ENCODE results near the gene SOCS3. TPM values are rescaled to one million over a fixed set of nuclear protein-coding genes. Genes with fewer than 3 reads are reported as not detected.

Gene SOCS3
- total and polyA plus RNA-seq, 4 donors = 5.6 to 70.3 (median 11.8) TPM

DNA sequence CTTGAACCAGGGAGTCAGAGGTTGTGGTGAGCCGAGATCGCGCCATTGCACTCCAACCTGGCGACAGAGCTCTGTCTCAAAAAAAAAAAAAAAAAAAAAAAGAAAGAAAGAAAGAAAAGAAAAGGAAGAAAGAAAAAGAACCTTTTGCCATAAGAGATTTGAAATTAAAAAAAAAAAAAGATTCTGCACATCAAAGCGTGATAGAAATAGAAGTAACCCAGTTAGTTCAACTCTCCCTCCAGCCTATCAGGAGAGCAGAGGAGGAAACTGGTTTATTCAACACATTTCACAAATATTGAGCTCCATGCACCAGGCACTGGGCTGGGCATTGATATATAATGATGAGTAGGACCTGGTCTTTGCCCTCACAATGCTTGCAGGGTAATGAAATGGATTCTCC is 2.4 kb upstream of the SOCS3 start:
- Histone ChIP-seq H3K4me1 (ENCODE audit: control insufficient read depth, insufficient read depth, low read length) (peaks cover 53% of the 10 kb centered on the region), H3K27ac (ENCODE audit: low read depth, low read length) (no peak overlapping the region), H3K4me3 (ENCODE audit: low read depth, low read length) (no peak overlapping the region), H3K36me3 (ENCODE audit: control insufficient read depth, insufficient read depth, low read length) (peaks cover 13% of the 10 kb centered on the region), H3K27me3 (ENCODE audit: control insufficient read depth, insufficient read depth, low read length) (peaks cover 41% of the 10 kb centered on the region), H3K9me3 (ENCODE audit: control insufficient read depth, insufficient read depth, low read length) (no peaks in the 10 kb centered on the region)
- no CpG with 5 or more reads among the region's 5 CpGs for WGBS (ENCODE audit: insufficient coverage)
- no peak for DNase-seq (ENCODE audit: low read depth in 4 of 6, low spot score in 6 of 6)

DNA sequence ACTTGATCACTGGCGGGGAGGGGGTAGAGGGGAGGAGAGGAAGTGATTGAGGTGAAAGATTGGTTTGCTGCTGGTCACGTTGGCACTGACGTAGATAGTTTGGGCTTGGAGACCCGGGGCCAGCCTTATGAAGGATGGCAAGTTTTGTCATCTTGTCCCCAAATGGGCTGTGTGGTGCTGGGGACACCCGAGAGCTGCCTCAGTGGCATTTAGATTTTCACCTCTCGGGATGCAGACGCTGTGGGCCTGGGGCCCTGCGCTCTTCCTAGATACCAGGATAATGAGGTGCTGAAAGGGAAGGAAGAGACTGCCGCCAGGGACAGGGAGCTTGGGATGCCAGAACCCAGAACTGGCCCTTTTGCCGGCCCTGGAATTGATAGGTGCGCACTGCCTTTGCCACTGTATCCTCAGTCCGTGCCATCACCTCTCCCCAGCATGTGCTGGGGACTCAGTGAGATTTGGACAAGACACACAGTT is 1.4 kb upstream of the SOCS3 start:
- no peak for DNase-seq (ENCODE audit: low read depth in 4 of 6, low spot score in 6 of 6)
- Histone ChIP-seq H3K4me1 (ENCODE audit: control insufficient read depth, insufficient read depth, low read length) (peaks cover 54% of the 10 kb centered on the region), H3K4me3 (ENCODE audit: low read depth, low read length) (no peak overlapping the region), H3K27ac (ENCODE audit: low read depth, low read length) (no peak overlapping the region), H3K9me3 (ENCODE audit: control insufficient read depth, insufficient read depth, low read length) (no peaks in the 10 kb centered on the region), H3K36me3 (ENCODE audit: control insufficient read depth, insufficient read depth, low read length) (peaks cover 16% of the 10 kb centered on the region), H3K27me3 (ENCODE audit: control insufficient read depth, insufficient read depth, low read length) (peaks cover 39% of the 10 kb centered on the region)
- 59% methylated on average over 12 of the region's 12 CpGs for WGBS (ENCODE audit: insufficient coverage)

DNA sequence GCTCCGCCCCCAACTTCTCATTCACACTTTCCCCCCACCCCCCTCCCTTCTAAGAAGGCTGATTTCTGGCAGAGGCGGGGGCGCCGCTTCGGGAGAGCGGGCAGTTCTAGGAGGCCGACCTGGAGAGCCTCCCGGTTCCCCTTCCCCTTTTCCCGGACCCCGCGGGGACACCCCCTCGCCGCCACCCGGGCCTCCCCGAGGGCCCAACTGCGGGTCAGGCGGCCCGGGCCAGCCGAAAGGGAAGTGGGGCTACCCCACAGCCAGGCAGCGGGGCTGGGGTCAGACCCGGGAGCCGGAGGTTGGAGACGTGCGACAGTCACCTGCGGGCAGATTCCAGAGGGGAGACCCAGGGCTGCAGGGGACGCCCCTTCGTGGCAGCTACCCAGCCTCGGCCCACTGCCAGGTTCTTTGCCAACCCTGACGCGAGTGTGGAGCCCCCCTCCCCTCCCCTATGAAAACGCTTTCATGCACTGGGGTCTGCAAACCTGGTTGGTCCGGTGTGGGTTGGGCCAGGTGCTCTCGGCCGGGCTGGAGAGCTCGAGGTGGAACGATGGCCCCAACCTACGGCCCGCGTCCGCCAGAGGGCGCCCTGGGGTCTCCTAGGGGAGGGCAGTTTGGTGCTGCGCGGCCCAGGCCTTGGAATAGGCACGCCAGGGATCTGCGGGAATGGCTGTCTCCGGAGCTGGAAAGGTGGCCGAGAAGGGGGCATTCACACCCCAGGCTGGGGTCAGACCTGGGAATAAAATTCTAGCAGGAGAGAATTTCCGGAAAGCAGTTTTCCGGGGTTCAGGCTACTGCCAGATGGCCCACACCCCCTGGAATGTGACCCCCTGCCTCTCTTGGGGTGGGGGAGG is 721 bp upstream of the SOCS3 start:
- H3K27me3 ChIP-seq (ENCODE audit: control insufficient read depth, insufficient read depth, low read length) = peaks cover 39% of the 10 kb centered on the region
- peaks cover 16% of the 10 kb centered on the region for H3K36me3 ChIP-seq (ENCODE audit: control insufficient read depth, insufficient read depth, low read length)
- peak overlapping the region; percentile 61 for H3K27ac ChIP-seq (ENCODE audit: low read depth, low read length)
- DNase-seq (ENCODE audit: low read depth in 4 of 6, low spot score in 6 of 6) = peak in 2 of 6 donors; percentile 73 to 84
- 1% methylated on average over 47 of the region's 49 CpGs for WGBS (ENCODE audit: insufficient coverage)
- H3K4me3 ChIP-seq (ENCODE audit: low read depth, low read length) = peak overlapping the region; percentile 38
- H3K9me3 ChIP-seq (ENCODE audit: control insufficient read depth, insufficient read depth, low read length) = no peaks in the 10 kb centered on the region
- peaks cover 52% of the 10 kb centered on the region for H3K4me1 ChIP-seq (ENCODE audit: control insufficient read depth, insufficient read depth, low read length)

DNA sequence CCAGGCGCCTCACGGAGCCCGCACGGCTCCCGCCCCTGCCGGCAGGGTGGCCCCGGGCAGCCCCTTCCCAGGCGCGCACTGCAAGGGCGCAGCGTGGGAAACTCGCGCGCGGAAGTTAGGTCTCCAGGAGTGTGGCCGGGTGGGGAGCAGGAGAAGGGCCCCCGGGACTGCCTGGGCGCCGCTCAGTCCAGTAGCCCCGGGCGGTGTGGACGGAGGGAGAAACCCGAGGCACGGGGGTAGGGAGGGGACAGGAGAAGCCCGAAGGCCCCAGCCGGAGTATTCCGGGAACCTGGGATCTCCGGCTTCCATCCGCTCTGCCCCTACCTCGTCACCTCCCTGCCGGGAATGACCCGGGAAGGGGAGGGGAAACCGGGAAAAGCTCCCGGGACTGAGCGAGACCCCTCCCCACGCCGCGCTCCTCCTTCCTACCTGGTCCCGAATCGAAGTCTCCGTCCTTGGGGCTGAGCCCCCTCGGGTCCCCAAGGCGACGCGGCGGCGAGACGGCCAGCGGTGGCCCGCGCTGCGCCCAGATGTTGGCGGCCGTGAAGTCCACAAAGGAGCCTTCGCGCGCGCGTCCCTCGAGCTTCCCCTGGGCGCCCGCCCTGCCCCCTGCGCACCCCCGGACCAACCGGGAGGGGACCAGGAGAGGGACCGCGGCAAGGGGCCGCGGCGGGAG is 418 bp downstream of the SOCS3 start:
- under 1% methylated on average over 65 of the region's 70 CpGs for WGBS (ENCODE audit: insufficient coverage)
- H3K27ac ChIP-seq (ENCODE audit: low read depth, low read length) = peak overlapping the region; percentile 61

DNA sequence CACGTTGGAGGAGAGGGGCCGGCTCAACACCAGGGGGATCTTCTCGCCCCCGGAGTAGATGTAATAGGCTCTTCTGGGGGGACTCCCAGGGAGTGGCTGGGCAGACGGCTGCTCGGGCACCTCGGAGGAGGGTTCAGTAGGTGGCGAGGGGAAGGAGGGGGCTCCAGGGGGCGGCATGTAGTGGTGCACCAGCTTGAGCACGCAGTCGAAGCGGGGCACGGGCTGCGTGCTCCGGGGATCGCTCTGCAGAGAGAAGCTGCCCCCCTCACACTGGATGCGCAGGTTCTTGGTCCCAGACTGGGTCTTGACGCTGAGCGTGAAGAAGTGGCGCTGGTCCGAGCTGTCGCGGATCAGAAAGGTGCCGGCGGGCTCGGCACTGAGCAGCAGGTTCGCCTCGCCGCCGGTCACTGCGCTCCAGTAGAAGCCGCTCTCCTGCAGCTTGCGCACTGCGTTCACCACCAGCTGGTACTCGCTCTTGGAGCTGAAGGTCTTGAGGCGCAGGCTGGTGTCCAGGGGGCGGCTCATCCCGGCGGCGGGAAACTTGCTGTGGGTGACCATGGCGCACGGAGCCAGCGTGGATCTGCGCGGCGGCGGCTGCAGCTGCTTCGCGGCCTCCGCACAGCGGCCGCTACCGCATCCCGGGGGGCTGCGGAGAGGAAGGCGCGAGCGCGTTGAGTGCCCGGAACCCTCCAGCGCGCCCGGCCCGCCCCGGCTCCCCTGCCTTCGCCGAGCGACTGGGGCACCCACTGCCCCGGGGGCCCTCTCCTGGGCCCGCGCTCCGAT is 1.1 kb downstream of the SOCS3 start:
- H3K4me1 ChIP-seq (ENCODE audit: control insufficient read depth, insufficient read depth, low read length) = peaks cover 45% of the 10 kb centered on the region
- H3K9me3 ChIP-seq (ENCODE audit: control insufficient read depth, insufficient read depth, low read length) = no peaks in the 10 kb centered on the region
- WGBS (ENCODE audit: insufficient coverage) = 7% methylated on average over 72 of the region's 72 CpGs
- peak in 2 of 6 donors; percentile 61 to 72 for DNase-seq (ENCODE audit: low read depth in 4 of 6, low spot score in 6 of 6)
- peak overlapping the region; percentile 45 for H3K4me3 ChIP-seq (ENCODE audit: low read depth, low read length)
- H3K36me3 ChIP-seq (ENCODE audit: control insufficient read depth, insufficient read depth, low read length) = peaks cover 18% of the 10 kb centered on the region
- H3K27me3 ChIP-seq (ENCODE audit: control insufficient read depth, insufficient read depth, low read length) = peaks cover 34% of the 10 kb centered on the region
- H3K27ac ChIP-seq (ENCODE audit: low read depth, low read length) = no peak overlapping the region

More for the DNA sequence above, 418 bp downstream of the SOCS3 start:
- Histone ChIP-seq H3K9me3 (ENCODE audit: control insufficient read depth, insufficient read depth, low read length) (no peaks in the 10 kb centered on the region), H3K36me3 (ENCODE audit: control insufficient read depth, insufficient read depth, low read length) (peaks cover 18% of the 10 kb centered on the region), H3K4me3 (ENCODE audit: low read depth, low read length) (peak overlapping the region; percentile 67), H3K27me3 (ENCODE audit: control insufficient read depth, insufficient read depth, low read length) (peaks cover 38% of the 10 kb centered on the region), H3K4me1 (ENCODE audit: control insufficient read depth, insufficient read depth, low read length) (peaks cover 44% of the 10 kb centered on the region)
- peak in 2 of 6 donors; percentile 40 to 67 for DNase-seq (ENCODE audit: low read depth in 4 of 6, low spot score in 6 of 6)

DNA sequence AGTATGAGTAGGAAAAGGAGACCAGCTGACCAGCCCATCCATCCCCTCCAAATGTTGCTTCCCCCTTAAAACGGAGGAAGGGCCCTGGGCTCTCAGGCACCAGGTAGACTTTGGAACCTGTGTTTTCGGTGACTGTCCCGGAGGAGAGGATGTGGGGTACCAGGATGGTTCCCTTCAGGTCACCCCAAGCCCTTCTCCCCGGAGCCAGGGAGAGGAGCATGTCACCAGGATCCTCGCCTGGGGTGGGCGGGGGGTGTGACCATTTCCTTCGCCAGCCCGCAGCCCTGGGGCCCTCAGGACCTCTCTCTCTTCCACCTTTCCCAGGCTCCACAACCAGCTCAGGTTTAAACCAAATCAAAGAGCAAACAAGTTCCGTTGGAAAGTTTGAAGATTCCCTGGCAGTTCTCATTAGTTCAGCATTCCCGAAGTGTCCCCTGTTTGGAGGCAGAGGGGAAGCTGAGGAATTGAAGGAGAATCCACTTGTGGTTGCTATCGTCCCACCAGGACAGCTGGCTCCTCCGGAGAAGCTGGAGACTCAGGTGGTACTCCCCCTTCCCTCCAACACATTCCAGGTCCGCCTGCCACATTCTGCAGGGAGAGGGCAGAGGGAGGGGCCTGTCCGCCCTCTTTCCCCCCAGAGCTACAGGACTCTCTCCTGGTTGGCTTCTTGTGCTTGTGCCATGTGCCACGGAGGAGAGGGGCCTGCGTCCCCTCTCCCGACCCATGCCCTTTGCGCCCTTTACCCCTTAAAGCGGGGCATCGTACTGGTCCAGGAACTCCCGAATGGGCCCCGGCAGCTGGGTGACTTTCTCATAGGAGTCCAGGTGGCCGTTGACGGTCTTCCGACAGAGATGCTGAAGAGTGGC is 2.0 kb downstream of the SOCS3 start:
- H3K4me3 ChIP-seq (ENCODE audit: low read depth, low read length) = peak overlapping the region; percentile 45
- H3K27me3 ChIP-seq (ENCODE audit: control insufficient read depth, insufficient read depth, low read length) = peaks cover 34% of the 10 kb centered on the region
- no peaks in the 10 kb centered on the region for H3K9me3 ChIP-seq (ENCODE audit: control insufficient read depth, insufficient read depth, low read length)
- H3K27ac ChIP-seq (ENCODE audit: low read depth, low read length) = no peak overlapping the region
- WGBS (ENCODE audit: insufficient coverage) = 71% methylated on average over 16 of the region's 25 CpGs
- DNase-seq (ENCODE audit: low read depth in 4 of 6, low spot score in 6 of 6) = no peak
- peaks cover 18% of the 10 kb centered on the region for H3K36me3 ChIP-seq (ENCODE audit: control insufficient read depth, insufficient read depth, low read length)
- peaks cover 52% of the 10 kb centered on the region for H3K4me1 ChIP-seq (ENCODE audit: control insufficient read depth, insufficient read depth, low read length)

DNA sequence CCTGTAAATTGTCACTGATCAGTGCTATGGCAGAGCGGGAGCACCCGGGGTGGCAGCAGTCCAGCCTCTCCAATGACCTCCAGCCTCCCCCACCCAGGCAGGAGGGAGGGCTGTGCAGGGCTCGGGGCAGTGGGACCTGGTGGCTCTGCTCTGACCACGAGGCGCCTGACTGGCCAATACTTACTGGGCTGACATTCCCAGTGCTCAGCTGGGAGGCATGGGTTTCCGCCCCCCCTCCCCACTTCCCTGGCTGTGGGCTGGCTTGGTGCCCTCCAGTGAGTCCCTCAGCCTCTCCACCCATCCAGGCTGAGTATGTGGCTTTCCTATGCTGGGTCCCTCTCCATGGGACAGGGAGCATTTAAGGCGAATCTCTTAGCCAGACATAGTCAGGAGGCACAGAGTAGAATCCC is 2.7 kb downstream of the SOCS3 start:
- Histone ChIP-seq H3K4me3 (ENCODE audit: low read depth, low read length) (no peak overlapping the region), H3K36me3 (ENCODE audit: control insufficient read depth, insufficient read depth, low read length) (peaks cover 18% of the 10 kb centered on the region), H3K4me1 (ENCODE audit: control insufficient read depth, insufficient read depth, low read length) (peaks cover 58% of the 10 kb centered on the region), H3K9me3 (ENCODE audit: control insufficient read depth, insufficient read depth, low read length) (no peaks in the 10 kb centered on the region), H3K27ac (ENCODE audit: low read depth, low read length) (no peak overlapping the region), H3K27me3 (ENCODE audit: control insufficient read depth, insufficient read depth, low read length) (peaks cover 34% of the 10 kb centered on the region)
- peak in 1 of 6 donors; percentile 30 for DNase-seq (ENCODE audit: low read depth in 4 of 6, low spot score in 6 of 6)
- 32% methylated on average over 4 of the region's 7 CpGs for WGBS (ENCODE audit: insufficient coverage)

DNA sequence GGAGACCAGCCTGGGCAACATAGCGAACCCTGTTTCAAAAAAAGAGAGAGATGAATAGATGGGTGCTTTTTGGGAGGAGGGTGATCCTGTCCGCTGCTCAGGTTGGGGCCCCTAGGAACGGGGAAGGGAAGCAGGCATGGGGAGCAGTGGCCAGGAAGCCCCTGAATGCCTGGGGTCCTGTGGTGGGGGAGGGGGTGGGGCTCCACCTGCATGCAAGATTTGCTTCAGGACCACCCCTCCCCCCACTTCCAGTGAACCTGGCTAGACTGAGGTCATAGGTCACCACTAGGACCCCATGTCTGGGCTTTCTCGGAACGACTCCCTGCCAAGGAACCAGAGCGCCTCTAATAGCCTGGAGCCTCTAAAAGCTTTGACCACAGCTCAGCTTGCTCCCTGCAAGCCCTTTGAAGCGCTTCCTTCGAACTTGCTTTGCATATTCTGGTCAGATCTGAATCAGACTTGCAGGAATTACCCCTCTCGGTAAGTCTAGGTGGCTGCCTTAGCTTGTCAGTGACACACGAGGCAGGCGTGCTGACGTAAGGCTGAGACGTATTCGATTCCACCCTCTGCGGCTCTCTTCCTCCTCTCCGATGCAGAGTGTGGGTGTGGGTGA is 3.7 kb downstream of the SOCS3 start:
- peaks cover 18% of the 10 kb centered on the region for H3K36me3 ChIP-seq (ENCODE audit: control insufficient read depth, insufficient read depth, low read length)
- H3K27ac ChIP-seq (ENCODE audit: low read depth, low read length) = no peak overlapping the region
- DNase-seq (ENCODE audit: low read depth in 4 of 6, low spot score in 6 of 6) = peak in 2 of 6 donors; percentile 29 to 58
- 59% methylated on average over 9 of the region's 16 CpGs for WGBS (ENCODE audit: insufficient coverage)
- H3K4me3 ChIP-seq (ENCODE audit: low read depth, low read length) = no peak overlapping the region
- no peaks in the 10 kb centered on the region for H3K9me3 ChIP-seq (ENCODE audit: control insufficient read depth, insufficient read depth, low read length)
- peaks cover 30% of the 10 kb centered on the region for H3K27me3 ChIP-seq (ENCODE audit: control insufficient read depth, insufficient read depth, low read length)
- H3K4me1 ChIP-seq (ENCODE audit: control insufficient read depth, insufficient read depth, low read length) = peaks cover 66% of the 10 kb centered on the region

Measured in spinal cord (tissue), 10 donors.